ENCODE measurements around the gene C1QTNF6.
"Not testable (repeated sequence)": the region's sequence is repeated elsewhere in the genome, so short reads cannot be mapped to it uniquely, and the experiment has no call there.

The C1QTNF6 gene

DNA sequence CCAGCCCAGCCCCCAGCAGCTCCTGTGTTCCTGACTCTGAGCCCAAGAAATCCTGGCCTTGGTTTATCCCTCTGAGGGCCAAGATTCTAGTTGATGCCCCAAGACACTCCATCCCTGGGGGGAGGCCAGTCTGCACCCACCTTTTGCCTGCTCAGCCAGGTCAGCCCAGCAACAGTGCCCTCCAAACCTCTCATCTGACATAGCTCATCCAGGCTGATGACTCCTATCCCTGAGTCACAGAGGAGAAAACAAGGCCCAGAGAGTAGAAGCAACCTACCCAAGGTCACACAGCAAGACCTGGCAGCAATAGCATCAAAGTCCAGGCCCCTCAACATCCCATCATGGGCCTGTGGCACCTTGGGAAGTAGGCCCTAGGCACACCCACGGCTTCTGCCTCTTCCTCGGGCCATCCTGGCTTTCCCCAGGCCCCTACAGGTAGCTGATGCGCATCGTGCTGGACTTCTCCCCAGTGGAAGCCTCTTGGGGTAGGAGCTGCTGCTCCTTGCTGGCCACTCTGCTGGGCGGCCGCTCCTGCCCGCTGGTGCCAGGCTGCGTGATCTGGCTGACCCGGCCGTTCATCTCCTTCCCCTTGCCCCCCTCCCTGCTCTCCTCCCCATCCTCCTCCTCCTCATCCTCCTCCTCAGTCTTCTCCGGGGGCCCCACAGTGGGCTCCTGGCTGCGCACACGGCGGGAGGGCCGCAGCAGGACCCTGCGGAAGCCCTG is 18.2 kb upstream of the C1QTNF6 start:
- DNase-seq = no peak

DNA sequence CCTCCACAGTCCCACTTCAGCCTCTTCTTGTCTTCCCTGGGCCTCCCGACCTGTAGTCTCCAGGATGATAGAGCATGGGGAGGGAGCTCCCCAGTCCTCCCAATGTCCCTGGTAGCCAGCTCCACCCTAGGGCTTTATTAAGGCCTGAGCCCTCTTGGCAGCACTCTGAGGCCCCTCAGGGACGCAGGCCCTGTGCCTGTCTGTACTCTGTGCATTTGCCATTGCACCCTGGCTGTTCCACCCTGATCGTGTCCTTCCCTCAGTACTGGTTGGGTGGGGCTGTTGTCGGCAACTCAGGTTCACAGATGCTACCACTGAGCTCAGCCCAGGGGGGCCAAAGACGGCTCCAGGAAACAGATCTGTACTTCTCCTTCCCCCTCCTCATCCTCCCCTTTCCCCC is 17.0 kb upstream of the C1QTNF6 start:
- DNase-seq = no peak

DNA sequence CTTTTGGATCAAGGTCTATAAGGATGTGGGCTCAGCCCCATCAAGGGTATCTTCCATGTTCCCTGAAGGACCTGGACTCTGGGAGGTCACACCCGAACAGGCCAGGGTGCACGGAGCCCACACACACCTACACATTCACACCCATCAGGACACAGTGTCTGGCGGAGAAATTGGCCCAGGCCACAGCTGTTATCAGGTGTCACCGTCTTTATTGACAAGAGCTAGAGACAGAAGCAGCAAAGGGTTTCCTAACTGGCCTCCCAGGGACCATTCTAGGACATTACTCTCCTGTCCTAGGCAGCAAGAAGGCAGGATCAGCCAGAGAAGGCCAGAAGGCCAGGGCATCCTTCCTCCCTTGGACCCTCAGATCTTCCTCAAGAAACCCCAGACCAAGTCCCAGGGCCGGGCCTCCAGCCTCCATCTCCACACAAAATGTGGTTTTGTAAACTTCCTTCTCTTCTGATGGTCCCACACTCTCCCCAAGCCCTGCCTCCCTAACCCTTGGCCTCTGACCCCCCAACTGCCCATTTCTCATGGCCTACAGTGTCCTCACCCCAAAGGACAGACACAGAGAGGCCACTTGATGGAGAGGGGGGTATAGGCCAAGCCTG is 16.1 kb upstream of the C1QTNF6 start:
- no peak for DNase-seq

DNA sequence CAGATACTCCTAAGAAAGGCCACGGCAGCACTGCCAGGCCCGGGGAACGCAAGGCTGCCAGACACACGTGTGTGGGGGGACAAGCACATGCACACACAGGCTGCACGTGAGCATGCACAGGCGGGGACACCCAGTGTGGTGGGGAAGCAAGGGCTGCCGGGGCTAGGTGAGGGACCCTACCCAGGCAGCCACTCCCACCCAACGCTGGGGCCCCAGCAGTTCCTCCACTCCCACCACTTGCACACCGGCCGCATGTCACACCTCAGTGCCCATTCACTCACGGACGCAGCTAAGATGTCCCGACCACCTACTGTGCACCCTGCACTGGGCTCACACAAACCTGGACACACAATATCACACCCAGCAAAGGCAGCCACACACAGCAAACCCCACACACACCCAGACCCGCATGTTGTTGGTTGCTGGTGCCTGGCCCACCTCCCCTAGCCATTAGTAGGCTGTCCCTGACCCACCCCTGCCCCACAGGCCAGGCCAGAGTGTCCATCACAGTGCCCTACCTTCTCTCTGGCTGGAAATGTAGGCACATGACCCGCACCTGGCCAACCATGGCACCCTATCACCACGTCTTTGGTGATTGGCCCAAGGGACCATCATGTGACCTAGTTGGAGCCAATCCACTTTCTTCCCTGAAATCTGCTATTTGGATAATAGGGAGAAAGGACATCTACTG is 15.5 kb upstream of the C1QTNF6 start:
- no peak for DNase-seq

DNA sequence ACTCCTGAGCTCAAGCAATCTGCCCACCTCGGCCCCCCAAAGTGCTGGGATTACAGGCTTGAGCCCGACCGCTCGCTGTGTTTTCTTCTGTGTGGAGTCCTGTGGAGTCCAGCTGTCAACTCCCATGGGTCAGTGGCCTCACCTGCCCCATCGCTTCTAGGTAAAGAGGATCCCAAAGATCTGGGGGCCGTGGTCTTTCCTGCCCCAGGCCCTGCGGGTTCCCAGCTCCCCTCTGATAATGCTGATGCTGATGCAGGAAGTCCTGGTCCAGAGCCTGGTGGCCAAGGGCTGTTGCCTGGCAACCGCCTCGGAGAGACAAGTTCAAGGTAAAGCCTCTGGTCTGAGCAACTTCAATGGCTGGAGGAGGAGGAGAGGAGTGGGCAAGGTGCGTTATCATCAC is 14.7 kb upstream of the C1QTNF6 start:
- DNase-seq = no peak

DNA sequence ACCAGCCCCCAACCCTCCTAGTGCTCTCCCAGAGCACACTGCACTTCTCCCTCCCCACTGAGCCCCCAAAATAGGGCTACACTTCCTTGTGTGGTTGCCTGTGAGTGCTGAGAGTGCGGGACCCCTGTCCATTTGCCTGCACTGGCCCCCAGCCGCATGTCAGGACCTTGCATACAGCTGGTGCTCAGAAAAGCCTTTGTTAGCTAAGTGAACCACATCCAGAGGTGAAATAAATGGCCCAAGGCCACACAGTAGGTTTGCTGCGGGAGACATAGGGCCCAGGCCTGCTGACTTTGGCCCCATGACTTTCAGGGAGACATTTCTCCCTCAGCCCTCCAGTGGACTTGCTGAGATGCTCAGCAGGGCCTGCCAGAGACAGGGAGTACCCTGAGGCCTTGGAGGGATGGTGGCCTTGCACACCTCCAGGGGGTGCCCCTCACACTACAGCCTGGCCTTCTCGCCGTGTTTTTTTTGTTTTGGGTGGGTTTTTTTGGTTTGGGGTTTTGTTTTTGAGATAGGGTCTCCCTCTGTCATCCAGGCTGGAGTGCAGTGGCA is 14.0 kb upstream of the C1QTNF6 start:
- no peak for DNase-seq

DNA sequence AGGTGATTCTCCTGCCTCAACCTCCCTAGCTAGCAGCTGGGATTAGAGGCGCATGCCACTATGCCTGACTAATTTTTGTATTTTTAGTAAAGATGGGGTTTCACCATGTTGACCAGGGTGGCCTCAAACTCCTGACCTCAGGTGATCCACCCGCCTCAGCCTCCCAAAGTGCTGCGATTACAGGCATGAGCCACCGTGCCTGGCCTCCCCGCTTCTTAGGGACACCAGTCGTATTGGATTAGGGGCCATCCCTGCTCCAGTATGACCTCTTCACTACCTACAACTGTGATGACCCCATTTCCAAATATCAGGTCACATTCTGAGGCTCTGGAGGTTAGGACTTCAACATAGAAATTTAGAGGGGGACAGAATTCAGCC is 13.4 kb upstream of the C1QTNF6 start:
- DNase-seq = not testable (repeated sequence)

DNA sequence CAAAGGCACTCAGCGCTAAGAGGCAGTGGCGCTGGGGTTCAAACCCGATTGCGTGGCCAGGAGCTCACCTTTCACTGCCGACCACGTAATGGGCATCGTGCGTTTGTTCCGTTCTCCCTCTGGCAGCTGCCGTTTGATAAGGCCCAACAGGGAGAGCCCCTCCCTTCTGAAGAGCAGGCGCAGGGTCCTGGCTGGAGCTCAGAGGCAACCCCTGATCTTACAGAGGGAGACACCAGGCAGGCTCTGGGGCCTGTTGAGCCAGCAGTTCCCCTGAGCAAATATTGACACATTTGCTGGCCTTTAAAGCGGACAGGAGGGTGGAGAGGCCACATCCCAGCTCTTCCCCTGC is 11.7 kb upstream of the C1QTNF6 start:
- DNase-seq = no peak

DNA sequence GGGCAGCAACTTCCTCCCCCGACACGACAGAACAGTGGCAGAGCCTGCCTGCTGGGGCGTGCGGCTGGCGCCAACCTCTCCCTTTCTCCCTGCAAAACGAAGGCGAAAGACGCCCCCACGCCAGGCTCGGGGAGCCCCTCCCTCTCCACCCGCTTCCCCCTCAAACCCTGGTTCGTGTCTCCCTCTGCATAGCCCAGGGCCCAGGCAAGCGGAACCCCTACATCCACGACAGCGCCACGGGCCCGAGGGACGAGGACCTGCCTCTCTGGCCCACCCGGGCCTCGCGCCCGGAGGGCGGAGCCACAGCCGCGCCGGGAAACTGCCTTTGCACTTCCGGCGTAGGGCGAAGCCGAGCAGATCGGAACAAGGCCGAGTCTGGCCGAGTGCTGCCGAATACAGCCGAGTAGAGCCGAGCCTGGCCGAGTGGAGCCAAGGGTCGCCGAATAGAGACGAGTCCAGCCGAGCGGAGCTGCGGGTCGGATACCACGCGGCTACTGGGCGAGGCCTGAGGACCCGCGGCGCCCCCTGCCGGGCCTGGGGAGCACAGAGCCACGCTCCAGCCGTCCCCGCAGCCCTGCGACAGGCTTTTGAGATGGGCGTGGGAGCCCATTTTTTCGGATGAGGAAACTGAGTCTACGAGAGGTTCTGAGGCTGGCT is 11.2 kb upstream of the C1QTNF6 start:
- peak; percentile 99 for DNase-seq

DNA sequence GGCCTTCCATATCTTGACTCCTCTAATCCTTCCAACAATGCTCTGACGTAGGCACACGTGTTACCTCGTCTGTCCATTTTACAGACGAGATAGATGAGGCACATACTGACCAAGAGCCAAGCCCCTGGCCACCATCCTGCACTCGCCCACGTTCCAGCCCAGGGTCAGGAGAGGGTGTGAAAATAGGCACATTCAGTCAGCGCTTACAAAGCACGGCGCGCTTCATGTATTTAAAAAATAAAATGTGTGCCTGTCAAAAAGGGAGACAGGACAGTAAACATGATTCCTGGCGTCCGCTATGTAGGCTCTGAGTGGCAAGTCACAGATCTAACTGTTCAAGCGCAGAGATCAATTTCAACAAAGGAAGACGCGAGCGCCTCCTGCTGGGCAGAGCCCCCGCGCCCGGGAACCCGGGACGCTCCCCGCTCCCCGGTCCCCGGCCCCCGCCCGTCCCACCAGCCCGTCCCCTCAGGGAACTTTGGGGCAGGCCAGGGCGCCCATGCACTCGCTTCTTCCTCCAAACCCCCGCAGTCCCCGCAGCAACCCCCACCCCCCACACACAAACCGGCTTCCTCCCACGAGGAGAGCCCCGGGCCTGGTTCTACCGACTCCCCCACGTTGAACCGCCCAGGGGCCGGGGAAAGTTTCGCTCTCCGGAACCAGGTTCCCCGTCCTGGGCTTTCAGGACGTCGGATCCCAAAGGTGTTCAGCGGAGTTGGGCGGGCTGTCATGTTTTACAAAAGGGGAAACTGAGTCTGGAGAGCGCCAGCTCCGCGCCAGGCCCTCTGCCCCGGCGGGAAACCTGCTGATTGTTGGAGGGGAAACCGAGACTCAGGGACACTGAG is 10.4 kb upstream of the C1QTNF6 start:
- DNase-seq = peak; percentile 91

DNA sequence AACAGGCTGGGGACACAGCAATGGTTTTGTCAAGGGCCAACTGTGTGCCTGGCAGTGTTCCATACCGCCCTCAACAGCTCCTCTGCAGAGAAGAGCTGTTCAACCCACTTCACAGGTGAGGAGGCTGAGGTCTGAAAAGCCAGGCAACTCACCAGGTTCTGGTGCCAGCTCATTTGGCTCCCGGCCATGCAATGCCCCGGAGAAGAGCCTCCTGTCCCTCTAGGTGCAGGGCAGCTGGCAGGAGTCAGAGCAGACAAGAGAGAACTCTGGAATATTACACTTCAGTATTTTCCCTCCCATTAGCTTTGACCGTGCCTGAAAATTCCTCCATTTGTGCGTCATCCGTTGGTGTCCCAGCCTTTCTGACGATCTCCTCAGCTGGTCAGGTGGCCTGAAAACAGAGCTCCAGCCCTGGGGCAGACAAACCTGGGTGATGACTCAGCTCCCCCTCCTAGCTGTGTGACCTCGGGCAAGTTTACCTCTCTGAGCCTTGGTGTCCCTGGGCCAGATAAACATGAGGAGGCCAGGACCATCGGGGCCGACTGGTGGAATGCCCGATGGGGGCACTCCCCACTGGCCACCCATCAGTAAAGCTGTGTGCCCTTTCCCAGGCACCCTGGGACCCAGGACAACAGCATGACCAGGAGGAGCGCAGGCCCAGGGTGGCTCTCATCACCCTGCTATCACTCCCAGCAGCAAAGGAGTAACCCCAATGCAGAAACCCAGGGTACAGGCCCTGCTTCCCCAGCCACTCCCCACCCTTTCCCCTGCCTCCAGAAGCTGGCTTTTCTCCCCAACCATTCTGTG is 9.6 kb upstream of the C1QTNF6 start:
- peak; percentile 98 for DNase-seq

DNA sequence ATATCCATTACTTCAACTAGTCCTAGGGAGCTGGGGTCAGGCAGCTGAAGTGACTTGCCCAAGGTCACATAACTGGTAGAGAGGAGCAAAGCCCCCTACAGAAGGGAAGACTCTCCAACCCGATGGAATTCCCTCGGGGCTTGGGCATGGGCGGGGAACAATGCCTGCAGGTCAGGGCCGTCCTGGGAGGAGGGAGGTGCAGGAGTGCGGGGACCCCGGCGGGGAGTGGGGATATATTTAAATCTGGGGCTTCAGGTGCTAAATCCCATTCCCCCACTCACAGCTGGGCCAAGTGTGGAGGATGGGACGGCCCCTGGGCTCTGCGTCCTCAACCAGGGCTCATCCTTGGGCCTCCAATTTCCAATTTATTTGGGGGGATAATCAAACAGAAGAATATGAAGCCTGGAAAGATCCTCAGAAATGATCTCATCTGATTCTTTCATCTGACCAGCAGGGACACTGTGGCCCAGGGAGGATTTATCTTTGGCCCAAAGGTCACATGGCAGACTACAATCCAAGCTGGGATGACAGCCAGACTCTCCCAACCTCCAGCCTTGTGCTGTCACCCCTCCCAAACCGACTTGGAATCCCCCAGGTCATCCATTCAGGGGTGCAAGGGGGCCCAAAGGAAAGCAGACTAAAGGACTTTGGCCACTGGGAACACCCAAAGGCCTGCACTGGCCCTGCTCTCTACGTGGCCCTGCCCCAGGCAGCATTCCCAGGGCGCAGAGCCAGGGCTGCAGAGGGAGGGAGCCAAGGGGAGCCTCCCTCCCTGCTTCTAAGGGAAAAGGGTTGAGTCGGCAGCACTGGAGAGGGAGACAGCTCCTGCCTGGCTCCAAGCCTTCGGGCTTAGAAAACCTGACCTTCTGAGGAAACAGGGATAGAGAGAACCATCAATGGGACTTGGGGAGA is 8.7 kb upstream of the C1QTNF6 start:
- peak; percentile 78 for DNase-seq

DNA sequence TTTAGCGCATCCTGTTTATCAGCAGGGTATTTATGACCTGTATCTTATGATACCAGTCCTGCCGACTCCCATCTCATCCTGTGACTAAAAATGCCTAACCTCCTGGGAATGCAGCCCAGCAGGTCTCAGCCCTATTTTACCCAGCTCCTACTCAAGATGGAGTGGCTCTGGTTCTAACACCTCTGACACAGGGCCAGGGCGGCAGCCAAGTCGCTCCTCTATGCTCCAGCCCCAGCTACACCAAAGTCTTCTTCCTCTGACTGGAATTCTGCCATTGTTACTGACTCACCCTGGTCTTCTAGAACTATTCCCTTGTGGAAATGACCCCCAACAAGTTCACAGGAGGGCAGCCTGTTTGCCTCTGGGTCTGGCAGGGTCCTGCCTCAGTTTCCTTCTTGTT is 7.9 kb upstream of the C1QTNF6 start:
- DNase-seq = peak; percentile 81

DNA sequence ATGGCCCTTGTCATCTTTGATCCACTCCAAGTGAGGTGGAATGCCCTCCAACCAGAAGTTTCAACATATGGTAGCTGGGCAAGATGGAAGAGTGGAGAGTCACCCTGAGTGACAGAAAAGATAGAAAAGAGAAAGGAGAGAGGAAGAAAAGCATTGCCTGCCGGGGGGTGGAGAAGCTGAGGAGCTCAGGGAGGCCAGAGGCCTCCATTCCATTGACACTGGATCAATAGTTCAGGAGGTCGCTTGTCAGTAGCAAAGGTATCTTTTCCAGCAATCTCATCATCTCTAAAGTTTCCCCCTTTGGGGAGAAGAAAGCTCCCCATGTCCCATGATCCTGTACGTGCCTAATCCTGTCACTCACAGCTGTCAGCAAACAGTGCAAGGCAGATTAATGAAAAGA is 6.7 kb upstream of the C1QTNF6 start:
- no peak for DNase-seq

DNA sequence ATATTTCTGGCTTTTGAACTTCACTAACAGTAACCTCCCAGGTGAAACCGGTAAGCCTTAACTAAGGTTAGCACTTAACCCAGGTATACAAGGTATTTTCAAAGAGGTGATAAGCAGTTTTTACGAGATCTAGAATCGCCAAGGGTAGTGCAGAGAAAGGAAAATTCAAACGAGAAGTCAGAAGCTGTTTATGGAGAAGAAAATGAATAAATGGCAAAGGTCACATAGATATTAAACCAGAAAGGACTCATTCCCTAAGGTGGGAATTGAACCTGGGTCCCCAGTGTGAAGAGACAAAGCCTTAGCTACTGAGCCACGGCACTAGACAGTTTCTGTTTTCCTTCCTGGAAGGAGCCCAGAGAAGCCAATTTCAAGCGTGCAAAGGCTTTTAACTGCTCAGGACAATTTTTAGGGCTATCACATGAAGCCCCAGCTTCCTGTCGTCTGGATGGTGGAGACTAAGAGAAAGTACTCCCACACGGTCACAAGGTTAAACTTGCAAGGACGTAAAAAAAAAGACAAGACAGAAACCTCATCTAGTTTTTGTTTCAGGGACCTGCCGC is 5.7 kb upstream of the C1QTNF6 start:
- no peak for DNase-seq

DNA sequence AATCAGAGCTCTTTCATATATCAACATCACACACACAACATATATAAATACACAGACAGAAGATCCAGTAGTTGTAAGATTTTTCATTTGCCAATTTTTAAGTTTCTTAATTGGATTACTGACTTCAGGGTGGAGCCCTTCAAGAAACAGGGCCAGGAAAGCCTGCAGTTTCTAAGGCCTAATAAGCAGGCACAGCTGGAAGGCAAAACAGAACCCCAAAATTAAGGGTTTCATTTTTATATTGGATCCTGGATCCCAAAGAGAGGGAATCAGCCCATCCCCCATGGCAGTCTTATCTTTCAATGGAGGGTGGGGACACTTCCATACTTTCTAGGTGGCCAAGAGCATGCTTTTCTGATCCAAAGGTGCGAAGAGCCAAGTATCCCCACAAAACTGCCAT is 4.7 kb upstream of the C1QTNF6 start:
- DNase-seq = no peak

DNA sequence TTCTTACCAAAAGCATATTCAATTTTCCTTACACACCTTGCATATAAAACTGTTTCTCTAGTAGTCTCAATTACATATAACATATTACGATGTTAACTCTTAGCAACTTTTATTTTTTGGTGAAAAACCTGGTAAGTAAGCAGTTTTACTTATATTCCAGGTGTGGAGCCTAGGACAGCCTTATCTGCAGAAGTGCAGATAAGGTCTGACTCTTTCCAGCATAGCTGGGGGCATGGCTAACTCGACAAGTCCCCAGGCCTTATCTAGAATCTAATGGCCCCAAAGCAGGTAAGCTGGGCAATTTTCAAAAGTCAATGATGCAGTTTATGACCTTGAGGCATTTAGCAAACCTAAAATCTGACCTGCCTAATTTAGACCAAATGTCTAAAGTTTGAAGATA is 4.2 kb upstream of the C1QTNF6 start:
- no peak for DNase-seq

DNA sequence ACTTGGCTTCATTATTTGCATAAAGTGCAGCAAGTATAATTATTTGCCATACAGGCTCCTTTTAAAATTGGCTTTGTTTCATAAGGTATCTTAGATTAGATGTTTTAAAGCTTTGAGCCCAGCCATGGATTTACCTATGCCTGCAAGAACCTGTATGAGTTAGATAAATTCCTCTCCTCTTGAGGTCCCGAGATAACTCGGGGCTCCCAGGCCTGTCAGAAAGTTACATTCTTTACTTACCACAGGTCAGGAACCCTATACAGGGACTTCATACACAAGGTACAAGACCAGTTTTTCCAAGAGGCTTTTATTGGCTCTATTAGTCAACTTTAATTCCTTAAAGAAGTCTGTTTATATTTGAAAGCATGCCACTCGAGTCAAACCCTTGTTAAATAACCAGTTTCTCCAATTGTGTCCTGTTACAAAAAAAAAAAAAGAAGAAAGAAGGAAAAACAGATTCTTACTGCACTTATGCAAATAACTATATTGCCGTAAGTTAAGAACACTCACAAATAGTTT is 2.3 kb upstream of the C1QTNF6 start:
- DNase-seq = no peak

DNA sequence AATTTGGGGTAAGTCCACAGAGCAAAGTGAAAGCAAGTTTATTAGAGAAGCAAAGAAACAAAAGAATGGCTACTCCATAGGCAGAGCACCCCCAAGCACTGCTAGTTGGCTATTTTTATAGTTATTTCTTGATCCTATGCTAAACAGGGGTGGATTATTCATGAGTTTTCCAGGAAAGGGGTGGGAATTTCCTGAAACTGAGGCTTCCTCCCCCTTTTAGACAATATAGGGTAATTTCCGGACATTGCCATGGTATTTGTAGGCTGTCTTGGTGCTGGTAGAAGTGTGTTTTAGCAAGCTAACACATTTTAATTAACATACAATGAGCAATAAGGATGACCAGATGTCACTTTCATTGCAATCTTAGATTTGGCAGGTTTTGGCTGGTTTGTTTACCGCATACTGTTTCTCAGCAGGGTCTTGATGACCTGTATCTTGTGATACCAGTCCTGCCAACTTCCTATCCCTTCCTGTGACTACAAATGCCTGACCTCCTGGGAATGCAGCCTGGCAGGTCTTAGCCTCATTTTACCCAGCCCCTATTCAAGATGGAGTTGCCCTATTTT is 937 bp upstream of the C1QTNF6 start:
- no peak for DNase-seq

DNA sequence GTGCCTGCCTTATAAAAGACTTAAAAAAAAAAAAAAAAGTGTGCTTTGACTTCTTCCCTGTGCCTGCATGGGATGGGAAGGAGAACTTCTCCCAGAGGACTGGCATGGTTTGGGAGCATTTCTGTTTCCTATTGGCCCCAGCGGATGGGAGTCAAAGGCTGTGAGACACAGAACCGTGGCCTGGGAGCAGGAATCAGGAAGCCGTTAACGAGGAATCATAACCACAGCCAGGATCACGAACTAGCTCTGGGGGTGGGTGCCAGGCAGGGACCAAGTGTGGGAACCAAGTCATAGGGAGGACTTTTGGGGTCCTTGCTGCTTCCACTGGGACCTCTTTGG is 526 bp downstream of the C1QTNF6 start:
- peak; percentile 72 for DNase-seq
